ENCODE measurements around the gene SLC6A6.

Gene SLC6A6

GRCh38 chr3:14402304-14402811 lies at the start of gene SLC6A6:
TSS of gene SLC6A6 (plus strand) at chr3:14402606. CDS start at chr3:14443635, 41,029 bp downstream.
- peak; percentile 86 to 88 for DNase-seq (ENCODE audit: low read depth in 2 of 2)

- no peak for DNase-seq (ENCODE audit: low read depth in 2 of 2)
Observed at GRCh38 chr3:14353502-14353901, 48.9 kb upstream of the SLC6A6 start.

GRCh38 chr3:14357463-14357862 lies 44.9 kb upstream of the SLC6A6 start:
- no peak for DNase-seq (ENCODE audit: low read depth in 2 of 2)

GRCh38 chr3:14358426-14359211 lies 43.8 kb upstream of the SLC6A6 start:
- peak; percentile 24 to 39 for DNase-seq (ENCODE audit: low read depth in 2 of 2)

GRCh38 chr3:14359348-14359747 lies 43.1 kb upstream of the SLC6A6 start:
- no peak for DNase-seq (ENCODE audit: low read depth in 2 of 2)

GRCh38 chr3:14360123-14360881 lies 42.1 kb upstream of the SLC6A6 start:
- DNase-seq (ENCODE audit: low read depth in 2 of 2): peak in 1 of 2 experiments; percentile 9

- DNase-seq (ENCODE audit: low read depth in 2 of 2): no peak
Observed at GRCh38 chr3:14361068-14361677, 41.2 kb upstream of the SLC6A6 start.

- DNase-seq (ENCODE audit: low read depth in 2 of 2): no peak
Observed at GRCh38 chr3:14362890-14363289, 39.5 kb upstream of the SLC6A6 start.

- DNase-seq (ENCODE audit: low read depth in 2 of 2): no peak
Observed at GRCh38 chr3:14363379-14363778, 39.0 kb upstream of the SLC6A6 start.

GRCh38 chr3:14363991-14364390 lies 38.4 kb upstream of the SLC6A6 start:
- DNase-seq (ENCODE audit: low read depth in 2 of 2): no peak

GRCh38 chr3:14364580-14365292 lies 37.7 kb upstream of the SLC6A6 start:
- DNase-seq (ENCODE audit: low read depth in 2 of 2): no peak

- no peak for DNase-seq (ENCODE audit: low read depth in 2 of 2)
Observed at GRCh38 chr3:14366248-14366647, 36.2 kb upstream of the SLC6A6 start.

- DNase-seq (ENCODE audit: low read depth in 2 of 2): no peak
Observed at GRCh38 chr3:14366915-14367823, 35.2 kb upstream of the SLC6A6 start.

GRCh38 chr3:14368146-14368545 lies 34.3 kb upstream of the SLC6A6 start:
- DNase-seq (ENCODE audit: low read depth in 2 of 2): no peak

- DNase-seq (ENCODE audit: low read depth in 2 of 2): no peak
Observed at GRCh38 chr3:14368885-14369284, 33.5 kb upstream of the SLC6A6 start.

GRCh38 chr3:14369675-14370669 lies 32.4 kb upstream of the SLC6A6 start:
- no peak for DNase-seq (ENCODE audit: low read depth in 2 of 2)

- DNase-seq (ENCODE audit: low read depth in 2 of 2): no peak
Observed at GRCh38 chr3:14370720-14371572, 31.5 kb upstream of the SLC6A6 start.
